K562 (cell line): Measurements from ENCODE around the gene DHRS3. TPM values are rescaled to one million over a fixed set of nuclear protein-coding genes. Genes with fewer than 3 reads are reported as not detected.

Experiments
- ATAC-seq: fragments of 200-7000 bp; cut with Tn5 transposase; 3 replicates; pipeline ENCODE4 v1.9.1; 2020; ENCODE audit warnings: moderate library complexity
- BruUV-seq: library from RNA; stranded (reverse); fragments of 400-500 nt; replicated peaks from 2 replicates; lab custom pipeline; 2021; lab: Mats Ljungman, UMichigan
- CTCF ChIA-PET: fragments of 300-600 bp; formaldehyde crosslinking; extraction: SDS; loops from one replicate; lab custom pipeline; 2021; ENCODE audit warnings: low intra/inter-chr PET ratio; lab: Yijun Ruan, JAX
- POLR2A ChIA-PET: fragments of 300-600, 350-650 bp; sonication (Branson Sonifier 250); formaldehyde crosslinking; extraction: SDS; loops from one replicate; lab custom pipeline; 2021; ENCODE audit warnings: antibody characterized with exemption, inconsistent platforms; lab: Yijun Ruan, JAX
- DNase-seq, 4 experiments: peaks; one replicate each; pipeline versions ENCODE4 v3.0.0 to v3.0.0-alpha.2; 2011 to 2018; ENCODE audit warnings: low spot score in 3 of 4, mixed read lengths in 3 of 4; ENCODE audit errors: extremely low read depth in 1 of 4
- FAIRE-seq: peaks from 2 replicates; lab custom pipeline; 2011; peaks lifted over from hg19 to GRCh38; lab: Jason Lieb, UNC
- H2AFZ ChIP-seq: 2 replicates; pipeline ENCODE4 v1.6.0; 2011; ENCODE audit warnings: low read depth, low read length, control low read depth, inconsistent platforms
- H3K27ac ChIP-seq: fragments of 200-600 bp; 3 replicates; pipeline ENCODE4 v1.8.0; 2011; ENCODE audit warnings: low read depth, mild to moderate bottlenecking, control low read depth, inconsistent platforms, low read length, moderate library complexity, mixed read lengths; ENCODE audit errors: extremely low read depth
- H3K27me3 ChIP-seq, 2 experiments: fragments of 300-600 bp in 1 of 2; 2 replicates in 1 of 2; 3 replicates in 1 of 2; pipeline versions ENCODE4 v1.6.0 to v1.8.0; 2011; ENCODE audit warnings: inconsistent platforms in 2 of 2, low read length in 2 of 2, mild to moderate bottlenecking in 1 of 2, mixed read lengths in 1 of 2, moderate library complexity in 1 of 2; ENCODE audit not compliant: control insufficient read depth in 2 of 2, insufficient read depth in 2 of 2
- H3K36me3 ChIP-seq: fragments of 300-600 bp; 3 replicates; pipeline ENCODE4 v1.8.0; 2011; ENCODE audit warnings: mild to moderate bottlenecking, low read length, inconsistent platforms; ENCODE audit not compliant: control insufficient read depth, insufficient read depth
- H3K4me1 ChIP-seq, 2 experiments: fragments of 200-600 bp in 1 of 2; replicated peaks in 1 of 2; 2 replicates in 1 of 2; 3 replicates in 1 of 2; pipeline versions ENCODE4 v1.5.1 to v1.8.0; 2011; ENCODE audit warnings: inconsistent platforms in 2 of 2, low read length in 2 of 2, mild to moderate bottlenecking in 1 of 2, mixed read lengths in 1 of 2, moderate library complexity in 1 of 2; ENCODE audit not compliant: control insufficient read depth in 2 of 2, insufficient read depth in 2 of 2
- H3K4me2 ChIP-seq: 2 replicates; pipeline ENCODE4 v1.6.1; 2011; ENCODE audit warnings: low read length, control low read depth, inconsistent platforms, mixed read lengths; ENCODE audit not compliant: insufficient read depth
- H3K4me3 ChIP-seq: fragments of 200-600 bp; sonication (generic), shearing (Covaris generic); 2 replicates; pipeline ENCODE4 v1.5.1; 2016; ENCODE audit warnings: control low read depth, inconsistent platforms
- H3K79me2 ChIP-seq: fragments of 200-600 bp; 3 replicates; pipeline ENCODE4 v1.8.0; 2011; ENCODE audit warnings: low read length, inconsistent platforms; ENCODE audit not compliant: control insufficient read depth, insufficient read depth
- H3K9ac ChIP-seq, 2 experiments: 2 replicates each; pipeline versions ENCODE4 v1.6.0 to v1.6.1; 2011; ENCODE audit warnings: low read depth in 2 of 2, low read length in 2 of 2, control low read depth in 1 of 2, inconsistent platforms in 1 of 2, mild to moderate bottlenecking in 1 of 2, mixed read lengths in 1 of 2; ENCODE audit not compliant: insufficient read depth in 1 of 2
- H3K9me1 ChIP-seq: one replicate; pipeline ENCODE4 v1.6.0; 2011; ENCODE audit warnings: inconsistent platforms, mild to moderate bottlenecking, low read length, moderate library complexity; ENCODE audit not compliant: control insufficient read depth, insufficient read depth
- H3K9me3 ChIP-seq: replicated peaks from 2 replicates; pipeline ENCODE4 v1.5.1; 2011; ENCODE audit warnings: low read depth, low read length, inconsistent platforms; ENCODE audit not compliant: control insufficient read depth, insufficient read depth
- H4K20me1 ChIP-seq: replicated peaks from 2 replicates; pipeline ENCODE4 v1.6.1; 2011; ENCODE audit warnings: low read length, inconsistent platforms, mixed read lengths; ENCODE audit not compliant: control insufficient read depth, insufficient read depth
- CEBPB ChIP-seq: fragments of 450-650 bp; IDR thresholded peaks from 2 replicates; pipeline ENCODE4 v1.6.1; 2016; ENCODE audit warnings: missing genetic modification characterization, missing compliant biosample characterization
- CEBPG ChIP-seq, 3 experiments: fragments of 200-800 bp in 1 of 3; sonication (Bioruptor generic) in 1 of 3; sonication (generic) in 1 of 3; formaldehyde crosslinking in 1 of 3; IDR thresholded peaks in 2 of 3; conservative IDR thresholded peaks in 1 of 3; 2 replicates each; pipeline versions ENCODE4 v1.6.1 to v1.8.0; 2016 to 2022; ENCODE audit warnings: missing compliant biosample characterization in 2 of 3, missing genetic modification characterization in 2 of 3, mild to moderate bottlenecking in 1 of 3, missing genetic modification reagents in 1 of 3
- ESRRB ChIP-seq: fragments of 250-450 bp; sonication (Bioruptor Pico); IDR thresholded peaks from 2 replicates; pipeline ENCODE4 v1.5.0; 2020; ENCODE audit warnings: mild to moderate bottlenecking, moderate library complexity, borderline replicate concordance
- GATA2 ChIP-seq: sonication (generic); formaldehyde crosslinking; IDR thresholded peaks from 2 replicates; pipeline ENCODE4 v1.4.0; 2020; ENCODE audit warnings: mild to moderate bottlenecking, missing genetic modification reagents
- ZNF717 ChIP-seq: fragments of 250-450 bp; sonication (Bioruptor Pico); IDR thresholded peaks from 2 replicates; pipeline ENCODE4 v1.5.0; 2021
- WGBS: fragments of 100-300 bp; shearing (Covaris generic); methylation state at CpG from one replicate; pipeline ENCODE4 v1.1.6; 2016; ENCODE audit warnings: low coverage, mixed read lengths; ENCODE audit not compliant: insufficient coverage; ENCODE audit errors: missing lambda C conversion rate; 5-methylcytosine and 5-hydroxymethylcytosine counted together
- in situ Hi-C: fragments of 300-500 bp; cut with MboI; formaldehyde crosslinking; loops from 4 replicates; pipeline ENCODE4 v1.15.0; 2018; ENCODE audit warnings: inconsistent platforms, mixed read lengths
- intact Hi-C: fragments of 100-400 bp; cut with micrococcal nuclease; formaldehyde crosslinking; loops from 2 replicates; pipeline ENCODE4 v1.14.2; 2022
- polyA plus RNA-seq, 8 experiments: library from polyadenylated mRNA; depleted of rRNA in 4 of 8; stranded (reverse) in 5 of 8; unstranded in 3 of 8; fragments of >200 nt; fragmentation: Nextera tagmentation in 2 of 8; fragmentation: Illumina TruSeq in 1 of 8; extraction: Ambion mirVana in 2 of 8; extraction: Trizol in 1 of 8; gene quantifications; 2 replicates each; pipeline versions ENCODE4 v1.2.1 to v1.2.3, GENCODE V29; 2011 to 2014; ENCODE audit warnings: inconsistent platforms in 1 of 8, missing spikeins in 1 of 8
- total RNA-seq, 7 experiments: library from RNA; depleted of rRNA in 6 of 7; stranded (reverse); fragments of >200 nt in 6 of 7; fragmentation: Illumina TruSeq in 2 of 7; extraction: Trizol in 2 of 7; gene quantifications; 2 replicates each; pipeline versions ENCODE4 v1.2.1 to v1.2.3, GENCODE V29; 2011 to 2021; ENCODE audit warnings: low replicate concordance in 1 of 7
- TF ChIP-seq, protein P1 (sequence below), 2 experiments: fragments of 450-650 bp in 1 of 2; sonication (generic) in 1 of 2; formaldehyde crosslinking in 1 of 2; IDR thresholded peaks in 1 of 2; conservative IDR thresholded peaks in 1 of 2; 2 replicates each; pipeline versions ENCODE4 v1.6.1 to v1.8.1; 2016 to 2023; ENCODE audit warnings: mild to moderate bottlenecking in 2 of 2, moderate library complexity in 2 of 2, inconsistent platforms in 1 of 2, missing genetic modification reagents in 1 of 2

Gene DHRS3
- total and polyA plus RNA-seq, 9 of the 15 experiments (the other 6 are each of a cell fraction or from before 2014, with no cell fraction given) = 21.0 to 116 (median 58.7) TPM

DNA sequence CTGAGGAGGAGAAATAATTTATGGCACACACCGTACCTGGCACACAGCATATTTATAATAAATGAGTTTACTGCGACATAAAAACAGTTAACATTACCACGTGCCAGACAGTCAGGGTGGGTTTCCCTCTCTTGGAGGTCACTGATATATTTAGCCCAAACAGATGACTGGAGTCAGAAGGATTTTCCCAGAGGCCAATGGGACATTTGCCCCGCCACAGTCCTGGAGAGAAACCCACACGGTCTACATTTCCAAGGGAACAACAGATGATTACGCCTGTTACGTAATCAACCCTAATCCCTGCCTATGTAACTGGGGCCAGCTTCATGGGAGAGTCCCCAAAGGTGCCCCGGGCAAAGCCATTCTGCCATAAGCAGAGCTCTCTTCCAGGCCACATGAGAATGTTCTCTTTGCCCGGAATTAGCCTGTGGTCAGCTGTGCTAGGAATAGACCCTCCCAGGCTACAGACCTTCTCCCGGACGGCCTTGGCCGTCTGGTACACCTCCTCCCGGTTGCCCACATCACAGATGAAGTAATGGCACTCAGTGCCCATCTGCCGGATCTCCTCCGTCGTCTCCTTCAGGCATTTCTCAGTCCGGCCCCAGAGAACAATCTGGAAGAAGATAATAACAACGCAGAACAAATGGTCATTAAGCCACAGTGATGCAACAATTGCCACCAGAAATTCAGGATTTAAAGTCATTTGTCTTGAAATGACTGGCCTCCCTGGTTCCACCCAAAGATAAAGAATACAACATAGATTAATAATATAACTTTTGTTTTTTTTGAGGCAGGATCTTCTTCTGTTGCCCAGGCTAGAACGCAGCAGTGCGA is 37.7 kb downstream of the DHRS3 start:
- in situ Hi-C loops = no loop called here
- H3K4me3 ChIP-seq = no peak overlapping the region
- H3K79me2 ChIP-seq = peaks cover 20% of the 10 kb centered on the region; the same call in 2 of the 3 replicates
- POLR2A ChIA-PET = interaction anchor here (0.6 to 0.9 kb wide), 2 partner anchors 10 to 18 kb away, joined by 4 to 7 read pairs; no protein-coding TSS in a partner anchor
- ATAC-seq (no peak), FAIRE-seq (no peak), DNase-seq (no peak)
- WGBS = 84% methylated on average over 20 of the region's 20 CpGs
- no peaks in the 10 kb centered on the region for H3K9me1 ChIP-seq
- BruUV-seq = no TSS peak
- H3K4me2 ChIP-seq = no peak overlapping the region
- H4K20me1 ChIP-seq = no peaks in the 10 kb centered on the region; the same call in 1 of the 2 replicates
- intact Hi-C loops = no loop called here
- H3K4me1 ChIP-seq = peaks cover 0 to under 1% of the 10 kb centered on the region in 2 experiments; a peak in 1 of 5 replicates
- CTCF ChIA-PET = no interaction called here
- H2AFZ ChIP-seq = no peak overlapping the region
- no peak overlapping the region for H3K27ac ChIP-seq
- H3K27me3 ChIP-seq = no peaks in the 10 kb centered on the region; a peak in 1 of 5 replicates
- no peak overlapping the region for H3K9ac ChIP-seq
- no peak for TF ChIP-seq ESRRB (CRISPR knock-in tag)
- TF ChIP-seq, protein P1, sequence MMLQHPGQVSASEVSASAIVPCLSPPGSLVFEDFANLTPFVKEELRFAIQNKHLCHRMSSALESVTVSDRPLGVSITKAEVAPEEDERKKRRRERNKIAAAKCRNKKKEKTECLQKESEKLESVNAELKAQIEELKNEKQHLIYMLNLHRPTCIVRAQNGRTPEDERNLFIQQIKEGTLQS (IDR thresholded peaks at IDR 0.05) = peak; percentile 34
- TF ChIP-seq, protein P1 (CRISPR knock-in tag; conservative IDR thresholded peaks at IDR 0.05) = no peak
- no peak for TF ChIP-seq CEBPG (CRISPR knock-in tag; IDR thresholded peaks at IDR 0.05)
- peak; percentile 49 to 54; a peak in 3 of 4 replicates for TF ChIP-seq CEBPG (tag; conservative IDR thresholded peaks at IDR 0.05 in 1 of 2, IDR thresholded peaks at IDR 0.05 in 1 of 2)
- TF ChIP-seq ZNF717 (CRISPR knock-in tag) = no peak
- peak; percentile 84 for TF ChIP-seq CEBPB (tag)
- TF ChIP-seq GATA2 = no peak
- H3K36me3 ChIP-seq = peaks cover 70% of the 10 kb centered on the region; the same call in 2 of the 3 replicates
- H3K9me3 ChIP-seq = no peaks in the 10 kb centered on the region
